Common myeloid progenitor, CD34-positive (primary cell): ENCODE results near the gene ATXN1.

Source experiments
- CTCF ChIA-PET: fragments of 350-600 bp; sonication (Branson Sonifier 250); formaldehyde crosslinking; loops from one replicate; lab custom pipeline; 2021; ENCODE audit warnings: antibody characterized with exemption; lab: Charles Lee
- POLR2A ChIA-PET: fragments of 350-600 bp; sonication (Branson Sonifier 250); formaldehyde crosslinking; loops from one replicate; lab custom pipeline; 2021; ENCODE audit warnings: antibody characterized with exemption; lab: Charles Lee
- DNase-seq, 3 donors: peaks; one replicate each; pipeline versions ENCODE4 v3.0.0 to v3.0.0-alpha.2; 2013
- H3K27ac ChIP-seq, 2 experiments: 1 replicate in 1 of 2; 2 replicates in 1 of 2; pipeline ENCODE4 v1.7.0; 2013; ENCODE audit warnings: inconsistent platforms in 2 of 2, low read length in 2 of 2, mild to moderate bottlenecking in 2 of 2, low read depth in 1 of 2, moderate library complexity in 1 of 2; ENCODE audit not compliant: severe bottlenecking in 2 of 2, insufficient read depth in 1 of 2, poor library complexity in 1 of 2
- H3K27me3 ChIP-seq, 5 experiments: replicated peaks in 2 of 5; 1 replicate in 3 of 5; 2 replicates in 2 of 5; pipeline versions ENCODE4 v1.6.1 to v1.7.0; 2013; ENCODE audit warnings: low read length in 4 of 5, mild to moderate bottlenecking in 2 of 5, moderate library complexity in 2 of 5, inconsistent platforms in 1 of 5; ENCODE audit not compliant: insufficient read depth in 5 of 5, control insufficient read depth in 4 of 5
- H3K36me3 ChIP-seq, 4 experiments: 1 replicate in 2 of 4; 2 replicates in 2 of 4; pipeline versions ENCODE4 v1.6.1 to v1.7.0; 2013; ENCODE audit warnings: low read length in 3 of 4, control low read depth in 1 of 4, mild to moderate bottlenecking in 1 of 4; ENCODE audit not compliant: control insufficient read depth in 4 of 4, insufficient read depth in 4 of 4
- H3K4me1 ChIP-seq, 4 experiments: 1 replicate in 3 of 4; 2 replicates in 1 of 4; pipeline versions ENCODE4 v1.6.1 to v1.7.1; 2013; ENCODE audit warnings: low read length in 3 of 4, mild to moderate bottlenecking in 3 of 4, control low read depth in 1 of 4, inconsistent platforms in 1 of 4, moderate library complexity in 1 of 4; ENCODE audit not compliant: control insufficient read depth in 4 of 4, insufficient read depth in 4 of 4; ENCODE audit errors: control extremely low read depth in 1 of 4
- H3K4me3 ChIP-seq, 7 experiments: 1 replicate in 4 of 7; 2 replicates in 3 of 7; pipeline versions ENCODE4 v1.5.1 to v1.7.0; 2013; ENCODE audit warnings: mild to moderate bottlenecking in 7 of 7, low read length in 6 of 7, moderate library complexity in 6 of 7, inconsistent platforms in 2 of 7, low read depth in 2 of 7, control low read depth in 1 of 7; ENCODE audit not compliant: insufficient read depth in 4 of 7, control insufficient read depth in 1 of 7; ENCODE audit errors: extremely low read depth in 1 of 7
- H3K9me3 ChIP-seq, 5 experiments: 1 replicate in 4 of 5; 2 replicates in 1 of 5; pipeline versions ENCODE4 v1.6.1 to v1.7.1; 2013; ENCODE audit warnings: low read length in 4 of 5, mild to moderate bottlenecking in 2 of 5, inconsistent platforms in 1 of 5, low read depth in 1 of 5, moderate library complexity in 1 of 5; ENCODE audit not compliant: control insufficient read depth in 4 of 5, insufficient read depth in 2 of 5; ENCODE audit errors: control extremely low read depth in 1 of 5
- WGBS: methylation state at CpG from one replicate; pipeline ENCODE4 v1.1.5; 2013; ENCODE audit not compliant: insufficient coverage; 5-methylcytosine and 5-hydroxymethylcytosine counted together

Gene ATXN1

DNA sequence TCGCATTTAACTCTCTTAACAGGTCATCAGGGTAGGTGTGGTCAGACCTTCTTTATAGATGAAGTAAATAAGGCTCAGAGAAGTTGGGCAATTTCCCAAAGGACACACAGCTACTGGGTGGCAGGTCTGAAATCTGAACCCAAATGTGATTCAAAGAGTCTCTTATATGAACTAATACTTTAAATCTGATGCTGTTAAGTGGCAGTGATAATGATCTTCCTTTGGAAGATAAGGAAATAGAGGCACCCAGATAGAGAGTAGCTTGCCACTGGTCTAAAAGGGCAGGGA lies 285.8 kb downstream of the ATXN1 start:
- H3K4me3 ChIP-seq = no peak overlapping the region
- H3K4me1 ChIP-seq = no peaks in the 10 kb centered on the region
- no peaks in the 10 kb centered on the region for H3K27me3 ChIP-seq
- ChIA-PET CTCF (no interaction called here), POLR2A (no interaction called here)
- peaks cover 0 to 6% (median 0%) of the 10 kb centered on the region in 5 experiments for H3K9me3 ChIP-seq
- no peak for DNase-seq
- H3K27ac ChIP-seq = no peak overlapping the region
- WGBS = 100% methylated on average over 1 of the region's 1 CpG
- peaks cover 0 to 8% (median 1%) of the 10 kb centered on the region in 4 experiments for H3K36me3 ChIP-seq

DNA sequence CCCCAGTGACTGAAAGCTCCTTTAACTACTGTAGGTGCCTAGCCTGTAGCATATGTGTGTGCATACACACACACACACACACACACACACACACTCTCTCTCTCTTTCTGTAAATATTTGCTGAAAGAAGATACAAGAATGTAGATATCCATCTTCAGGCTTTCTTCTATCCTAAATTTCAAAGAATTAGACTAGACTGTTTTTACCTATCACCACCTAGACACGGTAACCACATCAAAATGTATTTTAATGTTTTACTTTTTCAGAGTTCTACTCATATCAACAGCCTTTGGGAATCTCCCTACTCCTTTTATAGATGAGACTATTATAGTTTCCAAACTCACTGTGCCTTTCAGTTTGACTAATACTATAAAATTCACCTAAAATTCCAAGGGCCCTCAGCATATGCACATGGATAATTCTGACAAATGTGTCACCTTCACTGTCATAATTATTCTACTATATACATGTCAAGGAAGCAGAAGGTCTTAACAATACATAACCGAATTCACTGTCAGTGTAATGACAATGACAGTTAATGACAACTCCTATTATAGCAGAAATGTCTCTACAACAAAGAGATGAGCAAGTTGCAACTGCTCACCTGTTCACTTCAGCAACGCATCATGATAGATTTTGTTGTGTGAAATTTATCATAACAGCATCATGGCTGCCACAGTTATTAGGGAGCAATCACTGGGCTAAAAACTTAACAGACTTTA lies 286.3 kb downstream of the ATXN1 start:
- Histone ChIP-seq H3K27me3 (no peaks in the 10 kb centered on the region), H3K27ac (no peak overlapping the region), H3K9me3 (peaks cover 0 to 6% (median 0%) of the 10 kb centered on the region in 5 experiments), H3K4me3 (no peak overlapping the region), H3K4me1 (no peaks in the 10 kb centered on the region), H3K36me3 (peaks cover 0 to 4% (median 1%) of the 10 kb centered on the region in 4 experiments)
- no peak for DNase-seq
- WGBS = 100% methylated on average over 2 of the region's 3 CpGs
- ChIA-PET CTCF (interaction anchor here (0.6 to 1.5 kb wide), 3 partner anchors 17 to 36 kb away, joined by 3 to 6 read pairs (median 5); no protein-coding TSS in a partner anchor), POLR2A (no interaction called here)

DNA sequence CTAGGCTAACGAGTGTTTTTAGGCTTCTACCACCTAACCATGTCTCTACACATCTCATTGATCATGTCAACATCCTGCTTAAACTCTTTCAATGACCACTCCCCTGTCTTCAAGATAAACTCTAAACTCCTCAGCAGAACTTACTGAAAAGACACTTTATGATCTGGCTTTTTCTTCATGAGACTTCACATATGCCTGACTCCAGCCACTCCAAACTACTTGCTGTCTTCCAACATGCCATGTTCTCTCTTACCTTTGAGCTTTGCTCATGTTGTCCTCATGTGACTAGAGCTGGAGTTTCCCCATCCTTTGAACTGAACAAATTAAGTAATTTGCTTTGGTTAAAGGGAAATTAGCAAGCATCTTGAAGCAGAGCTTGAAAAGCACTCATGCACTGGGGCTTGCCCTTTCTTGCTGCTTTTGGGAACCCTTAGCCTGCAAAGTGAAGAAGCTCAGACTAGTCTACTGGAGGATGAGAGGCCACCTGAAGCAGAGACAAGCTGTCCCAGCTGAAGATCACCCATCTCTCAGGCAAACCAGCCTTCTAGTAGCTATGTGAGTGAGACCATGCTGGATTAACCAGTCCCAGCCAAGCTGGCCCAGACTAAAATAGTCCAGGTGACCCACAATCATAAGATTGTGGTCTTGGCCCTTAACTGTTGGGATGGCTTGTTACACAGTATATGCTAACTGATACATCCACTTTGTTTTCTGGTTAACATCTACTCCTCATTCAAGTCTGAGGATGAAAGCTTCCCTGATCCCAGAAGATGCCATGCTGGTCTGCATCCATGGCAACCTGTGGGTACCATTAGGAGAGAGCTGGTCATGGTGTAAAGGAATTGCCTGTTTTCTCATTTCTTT lies 287.1 kb downstream of the ATXN1 start:
- POLR2A ChIA-PET = interaction anchor here (1.3 kb wide), 1 partner anchor 10 kb away, joined by 3 read pairs; no protein-coding TSS in a partner anchor
- Histone ChIP-seq H3K27me3 (no peaks in the 10 kb centered on the region), H3K4me1 (no peaks in the 10 kb centered on the region), H3K9me3 (peaks cover 0 to 6% (median 0%) of the 10 kb centered on the region in 5 experiments), H3K27ac (no peak overlapping the region), H3K36me3 (peaks cover 0 to 4% (median 1%) of the 10 kb centered on the region in 4 experiments), H3K4me3 (no peak overlapping the region)
- 86% methylated on average over 1 of the region's 1 CpG for WGBS
- no peak for DNase-seq
- CTCF ChIA-PET = interaction anchor here (0.6 to 1.5 kb wide), 4 partner anchors 16 to 109 kb away, joined by 3 to 6 read pairs (median 4); no protein-coding TSS in a partner anchor

DNA sequence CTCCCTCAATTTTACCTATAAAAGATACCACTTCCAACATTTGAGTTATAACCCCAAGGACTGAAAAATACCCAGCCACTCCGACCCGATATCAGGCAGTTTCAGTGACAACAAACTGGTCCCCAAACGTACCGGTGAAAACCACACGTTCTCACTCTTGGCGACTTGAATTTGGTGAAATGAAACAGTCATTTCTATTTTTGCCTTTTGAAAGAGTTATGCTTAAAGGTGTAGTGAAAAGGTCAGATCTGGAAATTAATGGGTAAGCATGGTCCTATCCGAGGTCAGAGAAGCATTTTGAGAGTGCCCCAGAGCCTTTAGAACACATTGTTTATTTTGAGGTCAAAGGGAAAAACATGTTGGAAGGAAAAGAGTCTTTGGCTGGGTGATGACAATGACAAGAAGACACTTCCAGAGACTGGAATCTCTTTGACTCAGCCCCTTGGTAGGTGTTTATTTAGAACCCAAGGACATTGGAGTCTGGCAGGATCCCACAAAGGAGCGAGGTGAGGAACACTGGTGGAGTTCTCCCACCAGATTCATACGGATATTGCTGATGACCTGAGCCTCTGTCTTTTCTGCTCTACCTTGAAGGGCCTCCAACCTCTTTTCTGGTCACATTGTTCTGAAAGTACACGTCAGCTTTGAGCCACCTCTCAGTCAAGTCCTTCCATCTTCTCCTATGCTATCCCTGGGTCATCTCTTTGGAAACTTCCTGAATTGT lies 287.9 kb downstream of the ATXN1 start:
- DNase-seq = peak in 2 of 3 donors; percentile 21 to 40
- 99% methylated on average over 10 of the region's 10 CpGs for WGBS
- no peak overlapping the region for H3K4me3 ChIP-seq
- peaks cover 0 to 6% (median 0%) of the 10 kb centered on the region in 5 experiments for H3K9me3 ChIP-seq
- H3K27me3 ChIP-seq = no peaks in the 10 kb centered on the region
- peaks cover 0 to 4% (median 1%) of the 10 kb centered on the region in 4 experiments for H3K36me3 ChIP-seq
- ChIA-PET CTCF (interaction anchor here (0.7 to 1.5 kb wide), 2 partner anchors 15 to 110 kb away, joined by 3 to 5 read pairs; no protein-coding TSS in a partner anchor), POLR2A (interaction anchor here (1.3 kb wide), 1 partner anchor 10 kb away, joined by 3 read pairs; no protein-coding TSS in a partner anchor)
- no peak overlapping the region for H3K27ac ChIP-seq
- H3K4me1 ChIP-seq = no peaks in the 10 kb centered on the region

DNA sequence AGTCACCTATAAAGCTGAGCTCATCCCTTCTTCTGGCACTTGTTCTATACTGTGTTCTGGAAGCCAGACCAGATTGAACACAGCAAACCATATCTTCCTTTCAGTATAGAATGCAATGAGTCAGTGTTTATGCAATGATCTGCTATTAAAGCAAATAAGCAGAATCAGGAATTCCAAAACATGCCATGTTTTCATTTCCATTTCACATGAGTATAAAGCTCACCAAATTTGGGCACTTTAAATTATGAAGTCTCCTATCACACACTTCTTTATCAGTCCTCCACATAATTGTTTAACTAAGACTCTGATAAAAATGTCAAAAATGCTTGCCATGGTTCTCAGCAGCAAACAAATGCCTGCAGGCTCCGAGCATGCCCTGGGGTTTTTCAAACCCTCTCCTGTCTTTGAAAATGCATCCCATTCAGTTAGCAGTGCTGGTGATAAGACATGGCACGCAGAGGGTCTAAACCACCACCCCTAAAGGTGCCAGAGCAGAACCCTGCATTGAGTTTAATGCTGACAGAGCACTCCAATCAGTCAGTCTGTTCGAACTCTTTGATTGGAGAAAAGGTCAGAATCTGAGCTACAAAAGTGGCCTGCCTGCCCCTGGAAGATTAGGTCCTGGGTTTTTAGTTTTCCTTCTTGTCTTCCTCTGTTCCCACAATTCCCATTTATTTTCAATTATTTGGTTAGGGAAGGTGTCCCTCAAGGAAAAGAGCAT lies 288.8 kb downstream of the ATXN1 start:
- peaks cover 0 to 4% (median 1%) of the 10 kb centered on the region in 4 experiments for H3K36me3 ChIP-seq
- ChIA-PET POLR2A (no interaction called here), CTCF (no interaction called here)
- H3K9me3 ChIP-seq = peaks cover 0 to 6% (median 0%) of the 10 kb centered on the region in 5 experiments
- H3K27me3 ChIP-seq = no peaks in the 10 kb centered on the region
- H3K27ac ChIP-seq = no peak overlapping the region
- no peak for DNase-seq
- WGBS = 95% methylated on average over 3 of the region's 3 CpGs
- no peaks in the 10 kb centered on the region for H3K4me1 ChIP-seq
- no peak overlapping the region for H3K4me3 ChIP-seq

DNA sequence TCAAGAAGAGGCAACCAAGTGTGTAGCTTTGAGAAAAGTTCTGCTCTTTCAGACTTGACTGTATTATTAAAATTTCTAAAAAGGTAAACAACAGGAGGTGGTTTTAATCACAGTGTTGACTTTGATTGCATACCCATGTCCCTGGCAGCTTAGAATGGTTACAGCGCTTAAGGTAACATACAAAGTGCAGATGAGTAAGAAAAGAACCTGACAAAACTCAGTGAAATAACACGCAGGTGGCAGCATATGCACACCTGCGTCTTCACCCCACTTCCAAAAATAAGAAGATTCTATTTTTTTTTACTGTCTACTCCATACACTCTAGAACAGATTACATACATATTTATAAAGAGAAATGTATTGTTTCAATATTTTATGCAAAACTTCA lies 289.4 kb downstream of the ATXN1 start:
- no peak overlapping the region for H3K4me3 ChIP-seq
- no peaks in the 10 kb centered on the region for H3K27me3 ChIP-seq
- no peak for DNase-seq
- ChIA-PET POLR2A (no interaction called here), CTCF (no interaction called here)
- peaks cover 0 to 4% (median 1%) of the 10 kb centered on the region in 4 experiments for H3K36me3 ChIP-seq
- no peaks in the 10 kb centered on the region for H3K4me1 ChIP-seq
- H3K9me3 ChIP-seq = peaks cover 0 to 6% (median 0%) of the 10 kb centered on the region in 5 experiments
- H3K27ac ChIP-seq = no peak overlapping the region
- 100% methylated on average over 1 of the region's 3 CpGs for WGBS
